HepG2 (cell line): ENCODE measurements around the gene PIWIL1. TPM values are rescaled to one million over a fixed set of nuclear protein-coding genes. Genes with fewer than 3 reads are reported as not detected.

Experiments used
- ATAC-seq: fragments of 200-7000 bp; cut with Tn5 transposase; 3 replicates; pipeline ENCODE4 v1.9.1; 2020; ENCODE audit warnings: mild to moderate bottlenecking, moderate library complexity
- BruUV-seq: library from RNA; stranded (reverse); fragments of 400-500 nt; replicated peaks from 2 replicates; lab custom pipeline; 2021; lab: Mats Ljungman, UMichigan
- CTCF ChIA-PET: fragments of 300-600 bp; formaldehyde crosslinking; extraction: SDS; loops from one replicate; lab custom pipeline; 2021; ENCODE audit warnings: low total read pairs, inconsistent platforms, low intra/inter-chr PET ratio; lab: Yijun Ruan, JAX
- POLR2A ChIA-PET: fragments of 350-600 bp; sonication (Branson Sonifier 250); formaldehyde crosslinking; loops from one replicate; lab custom pipeline; 2020; ENCODE audit warnings: antibody characterized with exemption, inconsistent platforms; lab: Yijun Ruan, JAX
- DNase-seq: peaks from one replicate; pipeline ENCODE4 v3.0.0-alpha.2; 2015; ENCODE audit warnings: low spot score
- FAIRE-seq: peaks from 3 replicates; lab custom pipeline; 2011; peaks lifted over from hg19 to GRCh38; lab: Jason Lieb, UNC
- H2AFZ ChIP-seq: one replicate; pipeline ENCODE4 v1.6.1; 2011; ENCODE audit warnings: low read length, inconsistent platforms
- H3K27ac ChIP-seq: fragments of 300-600 bp; 3 replicates; pipeline ENCODE4 v1.8.0; 2011; ENCODE audit warnings: mixed run types, mild to moderate bottlenecking, mixed read lengths, low read length, inconsistent platforms; ENCODE audit not compliant: insufficient read depth; ENCODE audit errors: extremely low read length
- H3K27me3 ChIP-seq, 2 experiments: fragments of 200-600 bp in 1 of 2; 2 replicates in 1 of 2; 3 replicates in 1 of 2; pipeline versions ENCODE4 v1.6.0 to v1.8.0; 2011; ENCODE audit warnings: low read length in 2 of 2, mild to moderate bottlenecking in 2 of 2, moderate library complexity in 2 of 2, inconsistent platforms in 1 of 2; ENCODE audit not compliant: insufficient read depth in 2 of 2, control insufficient read depth in 1 of 2
- H3K36me3 ChIP-seq, 2 experiments: fragments of 200-600 bp in 1 of 2; replicated peaks in 1 of 2; 2 replicates in 1 of 2; 3 replicates in 1 of 2; pipeline versions ENCODE4 v1.5.1 to v1.8.0; 2011; ENCODE audit warnings: low read length in 2 of 2, inconsistent platforms in 1 of 2; ENCODE audit not compliant: insufficient read depth in 2 of 2, control insufficient read depth in 1 of 2
- H3K4me1 ChIP-seq: 2 replicates; pipeline ENCODE4 v1.5.1; 2012; ENCODE audit warnings: low read length, inconsistent platforms; ENCODE audit not compliant: insufficient read depth
- H3K4me2 ChIP-seq: 2 replicates; pipeline ENCODE4 v1.6.0; 2011; ENCODE audit warnings: low read depth, low read length, inconsistent platforms
- H3K4me3 ChIP-seq, 3 experiments: fragments of 200-600 bp in 1 of 3; sonication (generic), shearing (Covaris generic) in 1 of 3; replicated peaks in 1 of 3; 2 replicates each; pipeline ENCODE4 v1.5.1; 2011 to 2016; ENCODE audit warnings: low read length in 3 of 3, inconsistent platforms in 2 of 3, low read depth in 2 of 3, mild to moderate bottlenecking in 2 of 3, control low read depth in 1 of 3, mixed read lengths in 1 of 3; ENCODE audit not compliant: insufficient read depth in 1 of 3
- H3K79me2 ChIP-seq: one replicate; pipeline ENCODE4 v1.6.1; 2011; ENCODE audit warnings: low read length, inconsistent platforms; ENCODE audit not compliant: insufficient read depth
- H3K9ac ChIP-seq: 2 replicates; pipeline ENCODE4 v1.6.0; 2011; ENCODE audit warnings: mild to moderate bottlenecking, low read depth, low read length, inconsistent platforms; ENCODE audit not compliant: insufficient read depth
- H3K9me3 ChIP-seq: 2 replicates; pipeline ENCODE4 v1.5.1; 2012; ENCODE audit warnings: mild to moderate bottlenecking, low read length
- H4K20me1 ChIP-seq: 2 replicates; pipeline ENCODE4 v1.6.0; 2011; ENCODE audit warnings: inconsistent platforms, mild to moderate bottlenecking, low read length, moderate library complexity; ENCODE audit not compliant: insufficient read depth
- FOXP1 ChIP-seq, 2 experiments: fragments of 450-650 bp in 1 of 2; IDR thresholded peaks; 2 replicates each; pipeline ENCODE4 v1.6.1; 2017 to 2018; ENCODE audit warnings: antibody characterized with exemption in 1 of 2
- HDAC2 ChIP-seq: sonication (generic); formaldehyde crosslinking; IDR thresholded peaks from 2 replicates; pipeline ENCODE4 v1.4.0; 2020; ENCODE audit warnings: missing genetic modification reagents
- HIVEP1 ChIP-seq: sonication (generic); formaldehyde crosslinking; IDR thresholded peaks from 2 replicates; pipeline ENCODE4 v1.4.0; 2020; ENCODE audit warnings: mild to moderate bottlenecking, missing genetic modification reagents
- HNRNPUL1 ChIP-seq: fragments of 200-400 bp; formaldehyde crosslinking; IDR thresholded peaks from 2 replicates; pipeline ENCODE4 v1.6.1; 2017; ENCODE audit warnings: low read depth, mild to moderate bottlenecking, low read length, moderate library complexity
- ISX ChIP-seq: sonication (generic); formaldehyde crosslinking; conservative IDR thresholded peaks from 2 replicates; pipeline ENCODE4 v1.5.0; 2020; ENCODE audit warnings: missing genetic modification reagents
- NFE2 ChIP-seq: sonication (generic); formaldehyde crosslinking; IDR thresholded peaks from 2 replicates; pipeline ENCODE4 v1.4.0; 2020; ENCODE audit warnings: missing genetic modification reagents
- NFYB ChIP-seq: sonication (generic); formaldehyde crosslinking; IDR thresholded peaks from 2 replicates; pipeline ENCODE4 v1.4.0; 2020; ENCODE audit warnings: missing genetic modification reagents
- PHF21A ChIP-seq: sonication (generic); formaldehyde crosslinking; IDR thresholded peaks from 2 replicates; pipeline ENCODE4 v1.5.0; 2020; ENCODE audit warnings: mild to moderate bottlenecking, missing genetic modification reagents
- TRIM24 ChIP-seq: sonication (generic); formaldehyde crosslinking; IDR thresholded peaks from 2 replicates; pipeline ENCODE4 v1.8.0; 2022; ENCODE audit warnings: mild to moderate bottlenecking, missing genetic modification reagents
- ZNF326 ChIP-seq: sonication (generic); formaldehyde crosslinking; IDR thresholded peaks from 2 replicates; pipeline ENCODE4 v1.4.0; 2020; ENCODE audit warnings: missing genetic modification reagents, borderline replicate concordance
- ZNF451 ChIP-seq: sonication (generic); formaldehyde crosslinking; IDR thresholded peaks from 2 replicates; pipeline ENCODE4 v1.5.0; 2020; ENCODE audit warnings: mild to moderate bottlenecking, missing genetic modification reagents
- ZNF550 ChIP-seq: sonication (generic); formaldehyde crosslinking; IDR thresholded peaks from 2 replicates; pipeline ENCODE4 v1.4.0; 2020; ENCODE audit warnings: mild to moderate bottlenecking, missing genetic modification reagents, borderline replicate concordance
- ZNF607 ChIP-seq: sonication (generic); formaldehyde crosslinking; IDR thresholded peaks from 2 replicates; pipeline ENCODE4 v1.5.1; 2020; ENCODE audit warnings: missing genetic modification reagents, mild to moderate bottlenecking, borderline replicate concordance
- ZNF75D ChIP-seq: sonication (generic); formaldehyde crosslinking; IDR thresholded peaks from 2 replicates; pipeline ENCODE4 v1.8.1; 2023; ENCODE audit warnings: missing genetic modification reagents, mild to moderate bottlenecking, borderline replicate concordance
- ZNF879 ChIP-seq: sonication (generic); formaldehyde crosslinking; IDR thresholded peaks from 2 replicates; pipeline ENCODE4 v1.8.1; 2023; ENCODE audit warnings: missing genetic modification reagents
- WGBS: methylation state at CpG from one replicate; pipeline ENCODE4 v1.1.6; 2017; ENCODE audit warnings: low lambda C conversion rate; 5-methylcytosine and 5-hydroxymethylcytosine counted together
- in situ Hi-C: cut with HindIII; loops from 2 replicates; pipeline ENCODE4 v1.10.0; 2017; ENCODE audit warnings: low pct_unique_long_range_greater_than_20kb; ENCODE audit not compliant: extremely low pct_ligation_motif_present
- intact Hi-C: fragments of 100-400 bp; cut with micrococcal nuclease; formaldehyde crosslinking; loops from one replicate; pipeline ENCODE4 v1.10.0; 2022; ENCODE audit not compliant: unreplicated experiment
- polyA plus RNA-seq, 8 experiments: library from polyadenylated mRNA; depleted of rRNA in 3 of 8; stranded (reverse) in 7 of 8; unstranded in 1 of 8; fragments of >200 nt; fragmentation: Illumina TruSeq in 4 of 8; extraction: Trizol in 4 of 8; gene quantifications; 2 replicates each; pipeline versions ENCODE4 v1.2.1 to v1.2.3, GENCODE V29; 2011 to 2016; ENCODE audit warnings: low read depth in 4 of 8, missing spikeins in 1 of 8, mixed read lengths in 1 of 8; ENCODE audit not compliant: insufficient read depth in 1 of 8
- total RNA-seq, 5 experiments: library from RNA; depleted of rRNA; stranded (reverse); fragments of >200 nt; fragmentation: Illumina TruSeq; extraction: Trizol; gene quantifications; 2 replicates each; pipeline ENCODE4 v1.2.3, GENCODE V29; 2016; ENCODE audit warnings: low read depth in 1 of 5
- TF ChIP-seq, protein P1 (sequence below): sonication (generic); formaldehyde crosslinking; IDR thresholded peaks from 2 replicates; pipeline ENCODE4 v1.4.0; 2020; ENCODE audit warnings: mild to moderate bottlenecking, missing genetic modification reagents
- TF ChIP-seq, protein P2 (sequence below): sonication (generic); formaldehyde crosslinking; IDR thresholded peaks from 2 replicates; pipeline ENCODE4 v1.8.0; 2022; ENCODE audit warnings: mild to moderate bottlenecking, missing genetic modification reagents, moderate library complexity

PIWIL1 gene
- total and polyA plus RNA-seq, 2 of the 13 experiments (the other 11 are each of a cell fraction or from before 2014, with no cell fraction given) = not detected

DNA sequence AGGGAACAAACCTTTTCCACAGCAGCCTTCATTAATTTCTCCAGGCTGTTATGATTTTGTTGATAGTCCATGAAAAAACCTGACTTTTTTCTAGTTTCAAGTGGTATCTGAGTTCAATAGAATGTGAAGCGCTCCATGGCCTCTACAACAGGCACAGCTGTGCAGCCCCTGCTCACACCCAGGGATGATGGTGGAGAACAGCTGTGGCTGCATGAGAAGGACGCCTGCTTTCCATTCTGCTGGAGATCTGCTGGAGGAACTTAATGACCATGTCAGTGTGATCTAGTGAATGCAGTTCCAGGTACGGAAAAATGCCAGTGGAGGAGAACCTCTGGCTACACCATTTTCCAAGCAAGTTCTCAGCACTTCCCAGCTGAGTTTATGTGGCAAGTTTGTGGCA, 80.6 kb downstream of the PIWIL1 start:
- Histone ChIP-seq H3K79me2 (no peaks in the 10 kb centered on the region), H3K27me3 (peaks cover 0 to 39% of the 10 kb centered on the region in 2 experiments; a peak in 3 of 5 replicates), H3K4me1 (no peaks in the 10 kb centered on the region), H3K36me3 (no peaks in the 10 kb centered on the region), H4K20me1 (no peaks in the 10 kb centered on the region), H3K9ac (no peak overlapping the region), H3K4me2 (no peak overlapping the region), H3K27ac (no peak overlapping the region), H3K4me3 (no peak overlapping the region), H3K9me3 (no peaks in the 10 kb centered on the region), H2AFZ (no peak overlapping the region)
- CTCF ChIA-PET = no interaction called here
- no TSS peak for BruUV-seq
- no peak for ATAC-seq
- POLR2A ChIA-PET = no interaction called here
- FAIRE-seq = no peak
- no peak for DNase-seq
- WGBS = 0% methylated on average over 3 of the region's 3 CpGs
- intact Hi-C loops (no loop called here), in situ Hi-C loops (no loop called here)
- no peak for TF ChIP-seq PHF21A (CRISPR knock-in tag)
- no peak for TF ChIP-seq NFYB (CRISPR knock-in tag)
- no peak for TF ChIP-seq HIVEP1 (CRISPR knock-in tag)
- no peak for TF ChIP-seq ZNF879 (CRISPR knock-in tag)
- TF ChIP-seq TRIM24 (CRISPR knock-in tag) = no peak
- no peak for TF ChIP-seq ISX

DNA sequence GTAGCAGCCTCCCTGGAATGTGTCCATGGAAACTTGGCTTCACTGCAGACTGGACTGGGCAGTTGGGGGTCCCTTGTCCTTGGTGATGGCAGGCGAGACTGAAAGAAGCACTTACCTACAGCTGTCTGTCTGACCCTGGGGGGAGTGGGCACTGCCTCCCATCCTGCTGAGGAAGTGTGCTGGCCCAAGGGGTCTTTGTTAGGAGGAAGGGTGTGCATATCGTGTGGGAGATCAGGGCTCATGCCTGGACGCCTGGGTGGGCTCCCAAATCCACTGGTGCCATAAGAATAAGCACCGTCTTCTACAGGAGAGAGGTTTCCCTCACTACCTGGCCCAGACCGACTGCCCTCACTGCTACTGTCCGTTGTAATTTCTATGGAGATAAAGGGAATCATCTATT, 81.4 kb downstream of the PIWIL1 start:
- no TSS peak for BruUV-seq
- WGBS = 0% methylated on average over 2 of the region's 6 CpGs
- no peak overlapping the region for H3K4me2 ChIP-seq
- DNase-seq (no peak), FAIRE-seq (no peak), ATAC-seq (no peak)
- intact Hi-C loops (no loop called here), in situ Hi-C loops (no loop called here)
- H3K27me3 ChIP-seq = peaks cover 0 to 40% of the 10 kb centered on the region in 2 experiments; a peak in 3 of 5 replicates
- no peaks in the 10 kb centered on the region for H3K79me2 ChIP-seq
- no peak overlapping the region for H3K27ac ChIP-seq
- ChIA-PET POLR2A (no interaction called here), CTCF (no interaction called here)
- H2AFZ ChIP-seq = no peak overlapping the region
- H3K4me1 ChIP-seq = no peaks in the 10 kb centered on the region
- no peaks in the 10 kb centered on the region for H3K36me3 ChIP-seq
- no peak overlapping the region for H3K9ac ChIP-seq
- no peak overlapping the region for H3K4me3 ChIP-seq
- no peaks in the 10 kb centered on the region for H3K9me3 ChIP-seq
- H4K20me1 ChIP-seq = no peaks in the 10 kb centered on the region
- TF ChIP-seq HNRNPUL1 (no peak), ZNF550 (CRISPR knock-in tag) (no peak), NFE2 (CRISPR knock-in tag) (no peak), NFYB (CRISPR knock-in tag) (no peak), ZNF326 (CRISPR knock-in tag) (no peak), ZNF607 (CRISPR knock-in tag) (no peak), ZNF451 (no peak), ZNF75D (CRISPR knock-in tag) (no peak), HDAC2 (CRISPR knock-in tag) (no peak), FOXP1 (IDR thresholded peaks at IDR 0.05) (no peak), FOXP1 (CRISPR knock-in tag; IDR thresholded peaks at IDR 0.05) (no peak)
- TF ChIP-seq, protein P1, sequence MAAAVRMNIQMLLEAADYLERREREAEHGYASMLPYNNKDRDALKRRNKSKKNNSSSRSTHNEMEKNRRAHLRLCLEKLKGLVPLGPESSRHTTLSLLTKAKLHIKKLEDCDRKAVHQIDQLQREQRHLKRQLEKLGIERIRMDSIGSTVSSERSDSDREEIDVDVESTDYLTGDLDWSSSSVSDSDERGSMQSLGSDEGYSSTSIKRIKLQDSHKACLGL (CRISPR knock-in tag) = no peak
- TF ChIP-seq, protein P2, sequence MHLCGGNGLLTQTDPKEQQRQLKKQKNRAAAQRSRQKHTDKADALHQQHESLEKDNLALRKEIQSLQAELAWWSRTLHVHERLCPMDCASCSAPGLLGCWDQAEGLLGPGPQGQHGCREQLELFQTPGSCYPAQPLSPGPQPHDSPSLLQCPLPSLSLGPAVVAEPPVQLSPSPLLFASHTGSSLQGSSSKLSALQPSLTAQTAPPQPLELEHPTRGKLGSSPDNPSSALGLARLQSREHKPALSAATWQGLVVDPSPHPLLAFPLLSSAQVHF (CRISPR knock-in tag) = no peak
